ENCODE results near the gene ZC3H14. TPM values are rescaled to one million over a fixed set of nuclear protein-coding genes. Genes with fewer than 3 reads are reported as not detected.
"Not testable (repeated sequence)": the region's sequence is repeated elsewhere in the genome, so short reads cannot be mapped to it uniquely, and the experiment has no call there.

ZC3H14 gene
- 10 to 100 TPM; 58.3 to 60.5 TPM for total RNA-seq
- polyA plus RNA-seq: 10 to 100 TPM; 36.4 to 54.5 (median 49.9) TPM
- 47.7 to 97.4 (median 86.6) reads per million in 6 experiments for total RNA-seq

DNA sequence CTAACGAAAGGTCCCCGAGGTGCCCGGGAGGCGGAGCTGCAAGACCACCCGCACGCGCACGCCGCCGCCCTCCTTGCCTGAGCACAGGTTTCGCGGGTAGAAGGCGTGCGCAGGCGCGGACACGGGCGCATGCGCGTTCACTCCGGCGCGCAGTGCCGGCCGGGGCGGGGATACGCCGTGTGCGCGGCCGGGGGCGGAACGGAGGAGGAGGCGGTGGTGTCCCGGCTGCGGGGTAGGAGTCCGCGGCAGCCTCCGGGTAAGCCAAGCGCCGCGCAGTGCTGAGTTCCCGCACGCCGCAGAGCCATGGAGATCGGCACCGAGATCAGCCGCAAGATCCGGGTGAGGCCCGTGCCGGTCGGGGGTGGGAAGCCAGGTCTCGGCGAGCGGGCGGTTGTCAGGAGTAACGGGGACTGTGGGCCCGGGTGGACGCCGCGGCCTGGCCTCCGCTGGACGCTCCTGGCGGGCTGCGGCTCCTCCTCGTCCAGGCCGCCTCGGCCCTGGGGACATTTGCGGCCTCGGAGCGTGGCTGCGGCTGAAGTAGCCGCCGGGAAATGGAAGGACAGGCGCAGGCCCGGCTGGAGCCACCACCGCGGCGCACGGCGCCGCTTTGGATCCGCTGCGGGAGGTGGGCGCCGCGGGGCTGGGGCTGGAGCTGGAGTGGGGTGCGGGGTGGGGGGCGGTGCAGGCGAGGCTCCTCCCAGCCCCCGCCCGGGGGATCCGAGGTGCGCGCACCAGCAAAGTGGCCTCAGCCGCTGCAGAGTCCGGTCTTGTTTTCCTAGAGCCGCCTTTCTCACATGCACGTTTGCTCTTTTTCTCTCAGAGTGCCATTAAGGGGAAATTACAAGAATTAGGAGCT, at the start of gene ZC3H14:
Gene ZC3H14 (plus strand): TSS at position 207 of the 856 bp plus-strand sequence. CDS start 97 bp downstream, at position 304.
- peaks cover 0 to 14% (median 6%) of the 10 kb centered on the region in 3 donors for H3K36me3 Mint-ChIP-seq
- POLR2A ChIA-PET: no interaction called here
- DNase-seq (peak; percentile 80 to 92 (median 88)), ATAC-seq (peak; percentile 95 to 96)
- peak within 1 kb of the TSS; percentile 82 to 95 (median 92) for H3K27ac Mint-ChIP-seq
- peaks cover 19 to 40% (median 37%) of the 10 kb centered on the region in 4 donors for H3K4me1 Mint-ChIP-seq
- no peaks in the 10 kb centered on the region for H3K9me3 Mint-ChIP-seq
- peak within 1 kb of the TSS; percentile 80 to 97 (median 94) for H3K4me3 Mint-ChIP-seq
- peaks cover 0 to 18% (median 0%) of the 10 kb centered on the region in 5 donors for H3K27me3 Mint-ChIP-seq

DNA sequence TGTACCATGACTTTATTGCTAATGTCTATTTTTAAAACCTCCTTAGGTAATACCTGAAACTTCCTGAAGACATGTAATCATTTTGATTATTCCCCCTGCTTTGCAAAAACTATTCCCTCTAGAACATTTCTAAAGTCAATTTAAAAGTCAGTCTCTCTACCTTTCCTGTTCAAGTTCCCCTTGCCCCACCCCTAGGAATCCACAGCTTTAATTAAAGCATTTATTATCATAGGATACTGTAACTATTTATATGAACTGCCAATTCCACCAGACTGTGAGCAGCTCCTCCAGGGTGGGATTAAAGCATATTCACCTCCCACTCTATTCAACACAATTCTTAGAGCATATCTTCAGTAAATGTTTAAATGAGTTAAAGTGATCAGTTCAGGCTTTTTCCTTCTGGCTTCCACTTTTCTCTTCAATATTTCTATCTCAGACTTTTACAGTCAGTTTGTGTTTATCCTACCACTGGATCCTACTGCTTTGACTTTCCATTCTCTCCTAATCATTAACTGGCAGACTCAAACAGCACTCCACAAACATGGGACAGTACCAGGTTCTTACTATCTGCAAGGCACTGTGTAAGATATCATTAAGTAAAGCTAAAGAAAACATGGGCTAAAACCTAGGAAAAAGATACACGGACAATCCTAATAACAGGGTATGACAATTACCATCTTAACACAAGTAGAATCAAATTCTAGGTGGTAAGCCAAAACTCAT, 47.2 kb upstream of the ZC3H14 start:
- no peak overlapping the region for H3K4me3 Mint-ChIP-seq
- no peaks in the 10 kb centered on the region for H3K36me3 Mint-ChIP-seq
- H3K4me1 Mint-ChIP-seq: no peaks in the 10 kb centered on the region
- no peak overlapping the region for H3K27ac Mint-ChIP-seq
- peaks cover 16 to 32% (median 22%) of the 10 kb centered on the region in 5 donors for H3K27me3 Mint-ChIP-seq
- H3K9me3 Mint-ChIP-seq: no peaks in the 10 kb centered on the region
- ATAC-seq (no peak), DNase-seq (no peak)
- POLR2A ChIA-PET: no interaction called here

GRCh38 chr14:88516861-88517357, 45.9 kb upstream of the ZC3H14 start:
- ATAC-seq (no peak), DNase-seq (no peak)
- Mint-ChIP-seq H3K9me3 (no peaks in the 10 kb centered on the region), H3K4me1 (no peaks in the 10 kb centered on the region), H3K4me3 (no peak overlapping the region), H3K36me3 (no peaks in the 10 kb centered on the region), H3K27ac (no peak overlapping the region), H3K27me3 (peaks cover 18 to 31% (median 26%) of the 10 kb centered on the region in 5 donors)
- POLR2A ChIA-PET: no interaction called here

GRCh38 chr14:88518592-88519512, 44.0 kb upstream of the ZC3H14 start:
- POLR2A ChIA-PET: no interaction called here
- ATAC-seq (no peak), DNase-seq (no peak)
- no peak overlapping the region for H3K27ac Mint-ChIP-seq
- no peak overlapping the region for H3K4me3 Mint-ChIP-seq
- peaks cover 15 to 45% (median 30%) of the 10 kb centered on the region in 5 donors for H3K27me3 Mint-ChIP-seq
- H3K4me1 Mint-ChIP-seq: no peaks in the 10 kb centered on the region
- H3K9me3 Mint-ChIP-seq: peaks cover 0 to 14% (median 2%) of the 10 kb centered on the region in 9 donors
- peaks cover 0 to 7% (median 2%) of the 10 kb centered on the region in 3 donors for H3K36me3 Mint-ChIP-seq

- no peaks in the 10 kb centered on the region for H3K4me1 Mint-ChIP-seq
- H3K27ac Mint-ChIP-seq: no peak overlapping the region
- H3K9me3 Mint-ChIP-seq: peaks cover 0 to 14% (median 2%) of the 10 kb centered on the region in 9 donors
- POLR2A ChIA-PET: no interaction called here
- H3K36me3 Mint-ChIP-seq: peaks cover 0 to 7% (median 2%) of the 10 kb centered on the region in 3 donors
- DNase-seq (no peak), ATAC-seq (no peak)
- no peak overlapping the region for H3K4me3 Mint-ChIP-seq
- H3K27me3 Mint-ChIP-seq: peaks cover 14 to 38% (median 24%) of the 10 kb centered on the region in 5 donors
These were observed 42.9 kb upstream of the ZC3H14 start for GRCh38 chr14:88519907-88520306.

GRCh38 chr14:88521818-88522217, 41.0 kb upstream of the ZC3H14 start:
- Mint-ChIP-seq H3K4me1 (no peaks in the 10 kb centered on the region), H3K4me3 (no peak overlapping the region), H3K9me3 (peaks cover 0 to 14% (median 2%) of the 10 kb centered on the region in 9 donors), H3K36me3 (peaks cover 0 to 7% (median 2%) of the 10 kb centered on the region in 3 donors), H3K27ac (no peak overlapping the region), H3K27me3 (peaks cover 9 to 30% (median 20%) of the 10 kb centered on the region in 5 donors)
- POLR2A ChIA-PET: no interaction called here
- no peak for DNase-seq
- ATAC-seq: no peak

DNA sequence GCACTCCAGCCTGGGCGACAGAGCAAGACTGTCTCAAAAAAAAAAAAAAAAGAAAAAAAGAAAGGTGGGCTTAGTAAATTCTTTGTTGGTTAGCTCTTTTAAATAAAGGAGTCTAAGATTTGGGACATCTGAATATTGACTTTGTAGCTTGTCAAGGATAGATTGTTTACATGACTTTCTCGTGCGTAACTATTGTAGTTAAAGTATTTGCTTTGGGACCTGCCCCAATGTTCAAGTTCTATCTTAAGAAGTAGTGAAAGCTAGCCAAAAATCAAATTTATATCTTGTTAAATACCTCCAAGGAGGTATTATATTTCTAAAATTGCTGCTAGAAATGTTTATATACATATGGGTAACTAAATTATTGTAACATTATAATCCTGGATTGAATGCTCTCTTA, 40.4 kb upstream of the ZC3H14 start:
- Mint-ChIP-seq H3K4me1 (no peaks in the 10 kb centered on the region), H3K27ac (no peak overlapping the region), H3K27me3 (peaks cover 8 to 31% (median 22%) of the 10 kb centered on the region in 5 donors), H3K36me3 (peaks cover 0 to 7% (median 2%) of the 10 kb centered on the region in 3 donors), H3K9me3 (peaks cover 0 to 14% (median 2%) of the 10 kb centered on the region in 9 donors), H3K4me3 (no peak overlapping the region)
- ATAC-seq (no peak), DNase-seq (no peak)
- POLR2A ChIA-PET: no interaction called here

DNA sequence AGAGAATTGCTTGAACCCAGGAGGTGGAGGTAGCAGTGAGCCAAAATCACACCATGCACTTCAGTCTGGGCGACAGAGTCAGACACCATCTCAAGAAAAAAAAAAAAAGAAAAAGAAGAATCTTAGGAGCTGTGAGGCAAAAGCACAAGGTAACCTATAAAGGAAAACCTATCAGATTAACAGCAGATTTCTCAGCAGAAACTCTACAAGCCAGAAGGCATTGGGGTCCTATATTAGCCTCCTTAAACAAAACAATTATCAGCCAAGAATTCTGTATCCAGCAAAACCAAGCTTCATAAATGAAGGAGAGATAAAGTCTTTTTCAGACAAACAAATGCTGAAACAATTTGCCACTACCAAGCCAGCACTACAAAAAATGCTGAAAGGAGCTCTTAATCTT, 32.9 kb upstream of the ZC3H14 start:
- H3K27ac Mint-ChIP-seq, ATAC-seq, DNase-seq, H3K4me3 Mint-ChIP-seq, POLR2A ChIA-PET, H3K4me1 Mint-ChIP-seq: not testable (repeated sequence)
- Mint-ChIP-seq H3K36me3 (peaks cover 0 to 18% (median 9%) of the 10 kb centered on the region in 3 donors), H3K9me3 (peaks cover 0 to 30% (median 23%) of the 10 kb centered on the region in 9 donors), H3K27me3 (peaks cover 10 to 41% (median 20%) of the 10 kb centered on the region in 5 donors)

DNA sequence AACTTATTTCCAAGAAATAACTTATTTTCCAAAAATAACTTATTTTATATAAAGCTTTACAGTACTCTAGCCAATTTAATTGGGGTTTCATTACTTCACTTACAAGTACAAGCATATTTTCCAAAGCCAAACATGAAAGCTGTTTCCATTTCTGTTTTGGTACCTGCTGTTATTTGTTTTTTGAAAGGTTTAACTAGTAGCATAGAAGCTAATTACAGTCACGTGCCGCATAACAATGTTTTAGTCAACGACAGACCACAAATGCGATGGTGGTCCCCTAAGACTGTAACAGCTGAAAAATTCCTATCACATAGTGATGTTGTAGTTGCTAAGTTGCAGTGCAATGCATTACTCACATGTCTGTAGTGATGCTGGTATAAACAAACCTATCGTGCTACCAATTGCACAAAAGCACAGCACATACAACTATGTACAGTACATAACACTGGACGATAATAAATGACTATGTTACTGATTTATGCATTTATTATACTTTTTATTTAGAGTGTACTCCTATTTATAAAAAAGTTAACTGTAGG, 29.7 kb upstream of the ZC3H14 start:
- peaks cover 0 to 26% (median 21%) of the 10 kb centered on the region in 9 donors for H3K9me3 Mint-ChIP-seq
- no peak for DNase-seq
- POLR2A ChIA-PET: no interaction called here
- no peak for ATAC-seq
- no peak overlapping the region for H3K4me3 Mint-ChIP-seq
- peaks cover under 1 to 25% (median 9%) of the 10 kb centered on the region in 5 donors for H3K27me3 Mint-ChIP-seq
- H3K4me1 Mint-ChIP-seq: no peaks in the 10 kb centered on the region
- H3K27ac Mint-ChIP-seq: no peak overlapping the region
- peaks cover 0 to 18% (median 9%) of the 10 kb centered on the region in 3 donors for H3K36me3 Mint-ChIP-seq

GRCh38 chr14:88535149-88535548, 27.7 kb upstream of the ZC3H14 start:
- Mint-ChIP-seq H3K9me3 (peaks cover 0 to 9% (median 7%) of the 10 kb centered on the region in 9 donors), H3K27ac (no peak overlapping the region), H3K4me1 (no peaks in the 10 kb centered on the region), H3K4me3 (no peak overlapping the region), H3K36me3 (peaks cover 0 to 4% (median 3%) of the 10 kb centered on the region in 3 donors), H3K27me3 (peaks cover 4 to 14% (median 11%) of the 10 kb centered on the region in 5 donors)
- no peak for DNase-seq
- POLR2A ChIA-PET: no interaction called here
- ATAC-seq: no peak

- H3K27ac Mint-ChIP-seq: no peak overlapping the region
- no peak for ATAC-seq
- no peaks in the 10 kb centered on the region for H3K36me3 Mint-ChIP-seq
- H3K9me3 Mint-ChIP-seq: peaks cover 0 to 2% (median under 1%) of the 10 kb centered on the region in 9 donors
- POLR2A ChIA-PET: no interaction called here
- no peaks in the 10 kb centered on the region for H3K4me1 Mint-ChIP-seq
- DNase-seq: no peak
- H3K4me3 Mint-ChIP-seq: no peak overlapping the region
- H3K27me3 Mint-ChIP-seq: peaks cover 4 to 17% (median 5%) of the 10 kb centered on the region in 5 donors
These were observed 27.0 kb upstream of the ZC3H14 start for GRCh38 chr14:88535813-88536212.

DNA sequence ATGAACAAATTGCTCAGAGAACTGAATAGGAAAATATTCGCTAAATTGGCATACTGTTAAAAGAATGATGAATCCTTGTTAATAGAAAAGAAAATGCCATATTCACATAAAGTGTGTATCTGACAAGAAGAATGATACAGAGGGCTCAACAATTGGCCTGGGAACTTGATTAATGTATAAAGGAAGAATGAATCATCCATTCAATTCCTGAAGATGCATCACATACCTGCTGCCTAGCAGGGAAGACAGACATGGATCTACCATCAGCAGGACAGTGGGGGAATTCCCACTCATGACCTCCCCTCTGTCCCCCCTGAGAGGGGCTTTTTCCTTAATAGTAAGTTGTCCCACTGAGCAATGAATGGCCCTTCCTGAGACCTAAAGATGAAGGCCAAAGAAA, 21.5 kb upstream of the ZC3H14 start:
- Mint-ChIP-seq H3K27me3 (peaks cover 4 to 26% (median 10%) of the 10 kb centered on the region in 5 donors), H3K36me3 (no peaks in the 10 kb centered on the region), H3K4me1 (no peaks in the 10 kb centered on the region), H3K9me3 (no peaks in the 10 kb centered on the region), H3K27ac (no peak overlapping the region), H3K4me3 (no peak overlapping the region)
- POLR2A ChIA-PET: no interaction called here
- ATAC-seq (no peak), DNase-seq (no peak)

All from naive thymus-derived CD8-positive, alpha-beta T cell (primary cell).